Heart left ventricle (tissue), 16 donors: ENCODE data around the gene HSD17B1. TPM values are rescaled to one million over a fixed set of nuclear protein-coding genes. Genes with fewer than 3 reads are reported as not detected.

Experiments used
- ATAC-seq, 4 donors: fragments of 200-7000 bp; cut with Tn5 transposase; one replicate each; pipeline ENCODE4 v1.9.1; 2020 to 2022; ENCODE audit warnings: moderate library complexity in 4 of 4, mild to moderate bottlenecking in 3 of 4, moderate number of reproducible peaks in 1 of 4
- DNase-seq, 5 donors: peaks; one replicate each; pipeline ENCODE4 v3.0.0-alpha.2; 2020
- H3K27ac ChIP-seq, 12 donors: fragments of 200-600 bp; sonication (generic) in 4 of 12; one replicate each; pipeline versions ENCODE4 v1.5.0 to v1.8.0; 2016 to 2022; ENCODE audit warnings: mild to moderate bottlenecking in 2 of 12
- H3K27me3 ChIP-seq, 9 donors: fragments of 200-600 bp; sonication (generic) in 2 of 9; one replicate each; pipeline versions ENCODE4 v1.5.1 to v1.8.0; 2016 to 2022; ENCODE audit warnings: mild to moderate bottlenecking in 3 of 9
- H3K36me3 ChIP-seq, 9 donors: fragments of 200-600 bp; sonication (generic) in 2 of 9; one replicate each; pipeline versions ENCODE4 v1.5.0 to v1.8.0; 2018 to 2022; ENCODE audit warnings: mild to moderate bottlenecking in 2 of 9
- H3K4me1 ChIP-seq, 12 donors: fragments of 200-600 bp; sonication (generic) in 4 of 12; one replicate each; pipeline versions ENCODE4 v1.5.0 to v1.8.0; 2016 to 2022; ENCODE audit warnings: mild to moderate bottlenecking in 3 of 12
- H3K4me3 ChIP-seq, 12 donors: fragments of 200-600 bp; sonication (generic) in 4 of 12; one replicate each; pipeline versions ENCODE4 v1.5.0 to v1.8.0; 2017 to 2022; ENCODE audit warnings: mild to moderate bottlenecking in 9 of 12, moderate library complexity in 4 of 12
- H3K9me3 ChIP-seq, 12 donors: fragments of 200-600 bp; sonication (generic) in 4 of 12; one replicate each; pipeline versions ENCODE4 v1.5.0 to v1.8.0; 2016 to 2022; ENCODE audit warnings: mild to moderate bottlenecking in 1 of 12
- POLR2A ChIP-seq, 2 donors: fragments of 450-650 bp; IDR thresholded peaks; one replicate each; pipeline ENCODE4 v1.6.1; 2017; ENCODE audit warnings: antibody characterized with exemption in 2 of 2, mild to moderate bottlenecking in 2 of 2, moderate library complexity in 2 of 2
- WGBS, 4 donors: extraction: QIAGEN DNeasy Blood & Tissue Kit in 2 of 4; methylation state at CpG; one replicate each; pipeline versions ENCODE4 v1.1.5 to v1.1.7; 2013 to 2018; 5-methylcytosine and 5-hydroxymethylcytosine counted together
- intact Hi-C, 10 donors: fragments of 100-400 bp; cut with DNase I; formaldehyde crosslinking; loops; one replicate each; pipeline versions ENCODE4 v1.11.1 to v1.14.2; 2022
- microRNA-seq, 4 donors: library from miRNA; unstranded; fragments of <30 nt; microRNA quantifications; one replicate each; pipeline versions ENCODE4 to v1.2.0, GENCODE V29; 2017 to 2020
- polyA plus RNA-seq, 2 donors: library from polyadenylated mRNA; stranded (reverse); fragments of 200-250 nt; gene quantifications; one replicate each; pipeline ENCODE4 v1.2.3, GENCODE V29; 2013
- total RNA-seq, 9 donors: library from RNA; depleted of rRNA in 2 of 9; stranded (reverse); fragments of >200 nt in 2 of 9; fragmentation: NEBNext Ultra II Directional in 3 of 9; extraction: Animal tissue kit (Norgen Biotek cat#: 25700) in 3 of 9; gene quantifications; one replicate each; pipeline versions ENCODE4 v1.1.0 to v1.2.4, GENCODE V29; 2016 to 2023
- TF ChIP-seq, protein P1 (sequence below), 12 donors: fragments of 200-600 bp; sonication (generic) in 4 of 12; IDR thresholded peaks; one replicate each; pipeline versions ENCODE4 v1.5.0 to v1.8.0; 2018 to 2022; ENCODE audit warnings: antibody characterized with exemption in 12 of 12, mild to moderate bottlenecking in 5 of 12
- donor health status: ischemic (EF 13 %, LVEDD 7.1; RV severe dilation, severe dysfunction).
- donor health status: healthy with polysubstance abuse.
- donor health status: DM: no; HTN: yes; CAD: no.
- donor health status: DM: no; HTN: no; CAD: no.
- donor health status: ischemic (EF 25% LVEDD 6.9; RV normal size, moderate dysfunction).
- donor health status: ischemic (EF 25% LVEDD 5.7; RV mildly dilated, moderate dysfunction).
- donor health status: healthy.
- donor health status: DM: yes; HTN: yes; CAD: no.
- donor health status: ischemic (EF 35%, LVEDD 5.7; RV mildly dilated, moderate dysfunction).
- donor health status: nonischemic (EF 11% LVEDD 7.7; RV severe dilation, severe dysfunction).
- donor health status: DM: yes; HTN: yes; CAD: no.
- donor health status: PGD.
- donor health status: ischemic (EF 29% LVEDD 5.4; RV normal size, mild dysfunction).
- donor health status: nonischemic (EF 23%, LVEDD 6.1; RV moderate dilation, normal function).

HSD17B1 gene
- total and polyA plus RNA-seq, 11 donors = 0.32 to 1.8 (median 1.1) TPM; not detected in 1

DNA sequence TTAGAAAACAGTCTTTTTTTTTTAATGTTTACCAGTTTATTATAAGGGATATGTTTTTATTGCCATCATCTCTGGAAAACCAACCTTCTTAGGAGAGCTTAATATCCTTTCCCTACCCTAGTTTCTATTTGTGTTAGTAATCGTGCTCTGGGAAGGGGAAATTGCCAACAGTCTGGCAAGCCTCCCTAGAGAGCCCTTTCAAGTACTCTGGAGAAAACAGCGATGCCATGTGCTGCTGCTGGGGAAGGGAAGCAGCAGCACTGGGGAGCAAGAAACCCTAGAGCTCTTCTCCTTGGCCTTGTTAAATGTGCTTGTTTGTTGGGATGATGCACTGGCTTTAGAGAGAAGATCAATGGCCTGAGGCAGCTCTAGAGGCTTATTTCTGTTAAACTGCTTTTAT is 46.2 kb downstream of the HSD17B1 start:
- TF ChIP-seq POLR2A (IDR thresholded peaks at IDR 0.05) = no peak
- Histone ChIP-seq H3K36me3 (peaks cover 0 to 56% (median 22%) of the 10 kb centered on the region in 9 donors), H3K4me3 (no peak overlapping the region), H3K27ac (peak overlapping the region in 1 of 12 donors; percentile 15), H3K27me3 (no peaks in the 10 kb centered on the region), H3K9me3 (no peaks in the 10 kb centered on the region), H3K4me1 (peaks cover 0 to 17% (median 12%) of the 10 kb centered on the region in 12 donors)
- intact Hi-C loops = no loop called here
- ATAC-seq (peak in 3 of 4 donors; percentile 76 to 80 (median 79)), DNase-seq (peak in 4 of 5 donors; percentile 23 to 55 (median 36))
- 14 to 26% (median 21%) methylated on average over 2 of the region's 2 CpGs for WGBS, 4 donors

- TF ChIP-seq POLR2A (IDR thresholded peaks at IDR 0.05) = no peak
- TF ChIP-seq, protein P1, sequence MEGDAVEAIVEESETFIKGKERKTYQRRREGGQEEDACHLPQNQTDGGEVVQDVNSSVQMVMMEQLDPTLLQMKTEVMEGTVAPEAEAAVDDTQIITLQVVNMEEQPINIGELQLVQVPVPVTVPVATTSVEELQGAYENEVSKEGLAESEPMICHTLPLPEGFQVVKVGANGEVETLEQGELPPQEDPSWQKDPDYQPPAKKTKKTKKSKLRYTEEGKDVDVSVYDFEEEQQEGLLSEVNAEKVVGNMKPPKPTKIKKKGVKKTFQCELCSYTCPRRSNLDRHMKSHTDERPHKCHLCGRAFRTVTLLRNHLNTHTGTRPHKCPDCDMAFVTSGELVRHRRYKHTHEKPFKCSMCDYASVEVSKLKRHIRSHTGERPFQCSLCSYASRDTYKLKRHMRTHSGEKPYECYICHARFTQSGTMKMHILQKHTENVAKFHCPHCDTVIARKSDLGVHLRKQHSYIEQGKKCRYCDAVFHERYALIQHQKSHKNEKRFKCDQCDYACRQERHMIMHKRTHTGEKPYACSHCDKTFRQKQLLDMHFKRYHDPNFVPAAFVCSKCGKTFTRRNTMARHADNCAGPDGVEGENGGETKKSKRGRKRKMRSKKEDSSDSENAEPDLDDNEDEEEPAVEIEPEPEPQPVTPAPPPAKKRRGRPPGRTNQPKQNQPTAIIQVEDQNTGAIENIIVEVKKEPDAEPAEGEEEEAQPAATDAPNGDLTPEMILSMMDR (IDR thresholded peaks at IDR 0.05) = no peak
- peak in 1 of 5 donors; percentile 8 for DNase-seq
Measured at GRCh38 chr17:42603318-42603717, 50.6 kb downstream of the HSD17B1 start.

More at GRCh38 chr17:42603318-42603717, 50.6 kb downstream of the HSD17B1 start:
- no peak for ATAC-seq
- intact Hi-C loops = loop anchor here in 1 of 10 donors (10.0 kb wide), 1 partner anchor 161 kb away; the partner anchor contains the start of gene RAMP2
- peaks cover 0 to 35% (median 14%) of the 10 kb centered on the region in 9 donors for H3K36me3 ChIP-seq
- peaks cover 3 to 54% (median 38%) of the 10 kb centered on the region in 12 donors for H3K4me1 ChIP-seq
- no peaks in the 10 kb centered on the region for H3K27me3 ChIP-seq
- no peak overlapping the region for H3K4me3 ChIP-seq
- H3K27ac ChIP-seq = no peak overlapping the region
- H3K9me3 ChIP-seq = no peaks in the 10 kb centered on the region
- WGBS, 4 donors = 89 to 94% (median 93%) methylated on average over 7 of the region's 7 CpGs

Small RNA genes lying within 50 kb of the gene (microRNA-seq; reads per million reads assigned to microRNA genes)
- gene MIR5010 = 2.3 to 8.3 (median 5.3) reads per million in 4 donors

Other genes starting within 250 kb of the HSD17B1 start
- gene STAT3, start 164.5 kb upstream of the HSD17B1 start, total RNA-seq = 100 to 1,000 TPM; 111 to 614 (median 148) TPM
- gene STAT3, start 164.5 kb upstream of the HSD17B1 start, polyA plus RNA-seq = 100 to 1,000 TPM in 1 of 2 donors, 10 to 100 TPM in 1; 36.0 to 152 TPM
- gene CAVIN1, start 129.7 kb upstream of the HSD17B1 start, total RNA-seq = 100 to 1,000 TPM; 195 to 318 (median 253) TPM
- 100 to 1,000 TPM; 140 to 281 TPM for gene CAVIN1, start 129.7 kb upstream of the HSD17B1 start, polyA plus RNA-seq
- gene ATP6V0A1, start 94.0 kb upstream of the HSD17B1 start, total RNA-seq = 10 to 100 TPM; 30.3 to 65.9 (median 35.9) TPM
- gene ATP6V0A1, start 94.0 kb upstream of the HSD17B1 start, polyA plus RNA-seq = 10 to 100 TPM; 24.3 to 40.6 TPM
- 10 to 100 TPM in 8 of 9 donors, 1 to 10 TPM in 1; 8.4 to 22.0 (median 12.5) TPM for gene NAGLU, start 16.7 kb upstream of the HSD17B1 start, total RNA-seq
- 10 to 100 TPM; 10.4 to 19.1 TPM for gene NAGLU, start 16.7 kb upstream of the HSD17B1 start, polyA plus RNA-seq
- 10 to 100 TPM; 24.3 to 50.4 (median 33.2) TPM for gene COASY, start 9.2 kb downstream of the HSD17B1 start, total RNA-seq
- gene COASY, start 9.2 kb downstream of the HSD17B1 start, polyA plus RNA-seq = 10 to 100 TPM; 37.5 to 59.1 TPM
- 10 to 100 TPM; 48.1 to 76.2 (median 57.9) TPM for gene MLX, start 14.2 kb downstream of the HSD17B1 start, total RNA-seq
- 10 to 100 TPM; 53.1 to 71.7 TPM for gene MLX, start 14.2 kb downstream of the HSD17B1 start, polyA plus RNA-seq
- gene PSMC3IP, start 24.8 kb downstream of the HSD17B1 start, total RNA-seq = 1 to 10 TPM in 7 of 9 donors, under 1 TPM in 2; 0.71 to 4.1 (median 2.0) TPM
- gene PSMC3IP, start 24.8 kb downstream of the HSD17B1 start, polyA plus RNA-seq = 1 to 10 TPM; 2.1 to 2.9 TPM
- 10 to 100 TPM; 21.3 to 39.0 (median 28.3) TPM for gene RETREG3, start 56.5 kb downstream of the HSD17B1 start, total RNA-seq
- gene RETREG3, start 56.5 kb downstream of the HSD17B1 start, polyA plus RNA-seq = 10 to 100 TPM; 12.2 to 16.8 TPM
- gene TUBG1, start 56.8 kb downstream of the HSD17B1 start, total RNA-seq = 10 to 100 TPM; 31.5 to 80.1 (median 49.3) TPM
- gene TUBG1, start 56.8 kb downstream of the HSD17B1 start, polyA plus RNA-seq = 100 to 1,000 TPM in 1 of 2 donors, 10 to 100 TPM in 1; 46.4 to 112 TPM
- 10 to 100 TPM; 11.0 to 28.2 (median 16.7) TPM for gene TUBG2, start 106.4 kb downstream of the HSD17B1 start, total RNA-seq
- gene TUBG2, start 106.4 kb downstream of the HSD17B1 start, polyA plus RNA-seq = 10 to 100 TPM in 1 of 2 donors, 1 to 10 TPM in 1; 8.6 to 15.3 TPM
- 10 to 100 TPM; 17.8 to 25.9 (median 23.6) TPM for gene PLEKHH3, start 124.1 kb downstream of the HSD17B1 start, total RNA-seq
- 10 to 100 TPM; 19.5 to 19.9 TPM for gene PLEKHH3, start 124.1 kb downstream of the HSD17B1 start, polyA plus RNA-seq
- gene CCR10, start 128.9 kb downstream of the HSD17B1 start, total RNA-seq = 1 to 10 TPM; 1.2 to 3.1 (median 2.1) TPM
- gene CCR10, start 128.9 kb downstream of the HSD17B1 start, polyA plus RNA-seq = 1 to 10 TPM; 1.1 to 2.1 TPM
- gene CNTNAP1, start 129.6 kb downstream of the HSD17B1 start, total RNA-seq = 10 to 100 TPM in 1 of 9 donors, 1 to 10 TPM in 8; 1.3 to 17.9 (median 3.1) TPM
- 1 to 10 TPM; 2.2 to 4.3 TPM for gene CNTNAP1, start 129.6 kb downstream of the HSD17B1 start, polyA plus RNA-seq
- gene EZH1, start 192.1 kb downstream of the HSD17B1 start, total RNA-seq = 10 to 100 TPM; 29.7 to 50.2 (median 41.5) TPM
- gene EZH1, start 192.1 kb downstream of the HSD17B1 start, polyA plus RNA-seq = 10 to 100 TPM; 18.8 to 23.8 TPM
- 10 to 100 TPM; 31.2 to 58.3 (median 39.7) TPM for gene RAMP2, start 208.3 kb downstream of the HSD17B1 start, total RNA-seq
- 10 to 100 TPM; 33.1 to 82.0 TPM for gene RAMP2, start 208.3 kb downstream of the HSD17B1 start, polyA plus RNA-seq
- 10 to 100 TPM; 32.7 to 50.4 (median 37.9) TPM for gene VPS25, start 220.5 kb downstream of the HSD17B1 start, total RNA-seq
- 10 to 100 TPM; 33.1 to 88.4 TPM for gene VPS25, start 220.5 kb downstream of the HSD17B1 start, polyA plus RNA-seq
- 1 to 10 TPM in 1 of 9 donors, not detected in 8; 1.2 TPM for gene WNK4, start 227.7 kb downstream of the HSD17B1 start, total RNA-seq
- gene WNK4, start 227.7 kb downstream of the HSD17B1 start, polyA plus RNA-seq = not detected
- 10 to 100 TPM; 56.2 to 97.1 (median 71.8) TPM for gene COA3, start 245.8 kb downstream of the HSD17B1 start, total RNA-seq
- gene COA3, start 245.8 kb downstream of the HSD17B1 start, polyA plus RNA-seq = 100 to 1,000 TPM; 110 to 136 TPM
- not detected for gene CNTD1, start 245.9 kb downstream of the HSD17B1 start, total RNA-seq
- under 1 TPM; 0.10 to 0.38 TPM for gene CNTD1, start 245.9 kb downstream of the HSD17B1 start, polyA plus RNA-seq